SU-DHL-6 (cell line): Measurements from ENCODE around the gene GATAD2A.

Source experiments
- H2AFZ ChIP-seq: fragments of 200-600 bp; sonication (generic); 2 replicates; pipeline ENCODE4 v1.6.1; 2014; ENCODE audit warnings: low read depth, mild to moderate bottlenecking, moderate library complexity, mixed read lengths, antibody characterized with exemption, low read length; ENCODE audit not compliant: severe bottlenecking
- H3F3A ChIP-seq: fragments of 200-600 bp; shearing (Covaris generic); 2 replicates; pipeline ENCODE4 v1.6.0; 2016; ENCODE audit warnings: antibody characterized with exemption, mild to moderate bottlenecking; ENCODE audit not compliant: insufficient read depth
- H3K27ac ChIP-seq: fragments of 200-600 bp; sonication (generic); 2 replicates; pipeline ENCODE4 v1.5.1; 2016; ENCODE audit warnings: low read depth, mild to moderate bottlenecking, low read length, moderate library complexity, mixed read lengths
- H3K27me3 ChIP-seq: fragments of 200-600 bp; sonication (generic), shearing (Covaris generic); 2 replicates; pipeline ENCODE4 v1.6.0; 2014; ENCODE audit warnings: mild to moderate bottlenecking, low read length
- H3K36me3 ChIP-seq: fragments of 200-600 bp; sonication (generic); 2 replicates; pipeline ENCODE4 v1.6.1; 2014; ENCODE audit warnings: mild to moderate bottlenecking, low read length, mixed read lengths
- H3K4me2 ChIP-seq: fragments of 300-600, 200-600 bp; shearing (Covaris generic), sonication (generic); 2 replicates; pipeline ENCODE4 v1.6.0; 2014; ENCODE audit warnings: low read length, low read depth, mild to moderate bottlenecking; ENCODE audit not compliant: poor library complexity, severe bottlenecking
- H3K4me3 ChIP-seq: fragments of 200-600 bp; sonication (generic); 2 replicates; pipeline ENCODE4 v1.5.1; 2014; ENCODE audit warnings: antibody characterized with exemption, low read length, mild to moderate bottlenecking, mixed read lengths; ENCODE audit not compliant: insufficient read depth, poor library complexity, severe bottlenecking
- H3K79me2 ChIP-seq: fragments of 200-600 bp; sonication (generic); 2 replicates; pipeline ENCODE4 v1.6.1; 2014; ENCODE audit warnings: mild to moderate bottlenecking, low read length, moderate library complexity; ENCODE audit not compliant: insufficient read depth
- H3K9ac ChIP-seq: fragments of 200-600 bp; sonication (generic); 2 replicates; pipeline ENCODE4 v1.7.0; 2014; ENCODE audit warnings: mild to moderate bottlenecking, low read length
- H3K9me2 ChIP-seq: fragments of 200-600 bp; sonication (generic); replicated peaks from 2 replicates; pipeline ENCODE4 v1.6.1; 2014; ENCODE audit warnings: low read length; ENCODE audit not compliant: insufficient read depth
- H3K9me3 ChIP-seq: fragments of 200-600 bp; sonication (generic); 2 replicates; pipeline ENCODE4 v1.6.1; 2014; ENCODE audit warnings: low read length, mixed read lengths; ENCODE audit not compliant: insufficient read depth
- H4K20me1 ChIP-seq: fragments of 200-600 bp; sonication (generic); 2 replicates; pipeline ENCODE4 v1.6.1; 2014; ENCODE audit warnings: low read depth, mild to moderate bottlenecking, antibody characterized with exemption, low read length, moderate library complexity, mixed read lengths
- CTCF ChIP-seq: fragments of 200-600 bp; sonication (generic); IDR thresholded peaks from one replicate; pipeline ENCODE4 v1.5.1; 2017; ENCODE audit warnings: antibody characterized with exemption, mild to moderate bottlenecking, low read length, moderate library complexity; ENCODE audit not compliant: insufficient read depth, poor library complexity, severe bottlenecking
- EZH2phosphoT487 ChIP-seq: fragments of 200-600 bp; sonication (generic), shearing (Covaris generic); conservative IDR thresholded peaks from 2 replicates; pipeline ENCODE4 v1.6.1; 2018; ENCODE audit warnings: mild to moderate bottlenecking, antibody characterized with exemption, low read length, moderate library complexity, mixed read lengths

The GATAD2A gene

DNA sequence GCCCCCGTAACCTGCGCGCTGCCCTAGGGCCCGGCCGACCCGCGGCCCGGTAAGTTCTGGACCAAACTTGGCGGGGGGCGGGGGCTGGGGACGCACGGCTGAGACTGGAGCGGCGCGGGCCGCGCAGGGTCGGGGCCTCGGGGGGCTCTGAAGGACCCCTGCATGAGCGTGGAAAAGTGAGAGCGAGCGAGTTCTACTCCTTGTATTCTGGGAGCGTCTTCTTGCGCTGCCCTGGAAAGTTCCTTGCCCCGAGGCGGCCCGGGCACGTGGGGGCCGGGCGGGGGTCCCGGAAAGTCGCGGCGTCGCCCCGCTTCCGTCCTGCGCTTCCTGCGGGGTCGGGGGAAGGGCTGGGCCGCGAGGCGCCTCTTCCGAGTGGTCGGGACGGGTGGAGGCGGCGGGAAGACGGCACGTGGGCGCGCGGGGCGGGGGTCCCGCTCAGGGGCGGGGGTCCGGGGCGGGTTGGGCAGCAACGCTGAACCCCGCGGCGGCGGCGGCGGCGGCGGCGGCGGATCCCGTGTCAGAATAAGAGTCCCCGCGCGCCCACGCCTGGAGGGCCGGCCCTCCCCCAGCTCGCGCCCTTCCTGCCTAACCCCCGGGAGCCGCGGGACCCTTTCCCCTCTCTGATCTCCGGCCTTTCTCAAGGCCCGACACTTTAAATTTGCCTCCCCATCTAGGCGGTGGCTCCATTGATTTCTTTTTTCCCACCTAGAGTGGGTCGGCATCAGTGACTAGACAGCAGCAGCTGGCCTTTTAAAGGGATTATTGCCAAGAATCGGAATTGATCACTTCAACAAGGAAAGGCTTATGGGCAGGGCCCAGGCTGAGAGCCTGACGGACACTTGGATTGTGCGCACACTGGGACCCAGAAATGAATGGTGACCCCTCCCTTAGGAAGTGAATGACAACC is 749 bp downstream of the GATAD2A start:
- H3K27ac ChIP-seq = peak overlapping the region; percentile 53
- peak overlapping the region; percentile 85 for H3K9ac ChIP-seq
- H3K79me2 ChIP-seq = peaks cover 76% of the 10 kb centered on the region
- no peaks in the 10 kb centered on the region for H3K36me3 ChIP-seq
- TF ChIP-seq EZH2phosphoT487 = no peak
- no peaks in the 10 kb centered on the region for H3K9me3 ChIP-seq
- no peaks in the 10 kb centered on the region for H3K27me3 ChIP-seq
- H3K4me3 ChIP-seq = peak overlapping the region; percentile 62
- H3K9me2 ChIP-seq = no peaks in the 10 kb centered on the region
- H3F3A ChIP-seq = peaks cover 14% of the 10 kb centered on the region
- H4K20me1 ChIP-seq = peaks cover 15% of the 10 kb centered on the region; the same call in 1 of the 2 replicates
- no peak overlapping the region for H2AFZ ChIP-seq
- H3K4me2 ChIP-seq = peak overlapping the region; percentile 90

GRCh38 chr19:19406878-19407632 is 1.6 kb downstream of the GATAD2A start:
- H3K27ac ChIP-seq = peak overlapping the region; percentile 53
- H4K20me1 ChIP-seq = peaks cover 15% of the 10 kb centered on the region; the same call in 1 of the 2 replicates
- H3K9me2 ChIP-seq = no peaks in the 10 kb centered on the region
- H3K27me3 ChIP-seq = no peaks in the 10 kb centered on the region
- H3F3A ChIP-seq = peaks cover 14% of the 10 kb centered on the region
- H3K79me2 ChIP-seq = peaks cover 75% of the 10 kb centered on the region
- H3K4me2 ChIP-seq = peak overlapping the region; percentile 90
- H3K4me3 ChIP-seq = peak overlapping the region; percentile 62
- no peaks in the 10 kb centered on the region for H3K9me3 ChIP-seq
- no peak overlapping the region for H2AFZ ChIP-seq
- TF ChIP-seq EZH2phosphoT487 (no peak), CTCF (peak; percentile 60)
- no peaks in the 10 kb centered on the region for H3K36me3 ChIP-seq
- H3K9ac ChIP-seq = peak overlapping the region; percentile 85

- Histone ChIP-seq H3F3A (peaks cover 14% of the 10 kb centered on the region), H2AFZ (no peak overlapping the region), H3K9me3 (no peaks in the 10 kb centered on the region), H3K36me3 (no peaks in the 10 kb centered on the region), H3K9me2 (no peaks in the 10 kb centered on the region), H3K9ac (peak overlapping the region; percentile 85; the same call in 1 of the 2 replicates), H3K27me3 (no peaks in the 10 kb centered on the region), H3K79me2 (peaks cover 76% of the 10 kb centered on the region), H3K4me3 (peak overlapping the region; percentile 62), H4K20me1 (peaks cover 15% of the 10 kb centered on the region; the same call in 1 of the 2 replicates), H3K27ac (peak overlapping the region; percentile 53; the same call in 1 of the 2 replicates), H3K4me2 (peak overlapping the region; percentile 90)
- TF ChIP-seq CTCF (no peak), EZH2phosphoT487 (no peak)
These were observed 2.1 kb downstream of the GATAD2A start for GRCh38 chr19:19407633-19407930.
